ENCODE results near the gene PNPLA4. TPM values are rescaled to one million over a fixed set of nuclear protein-coding genes. Genes with fewer than 3 reads are reported as not detected.

Gene PNPLA4
- total and polyA plus RNA-seq, 2 of the 4 experiments (the other 2 are of a cell fraction): 14.3 to 15.7 TPM

- Histone ChIP-seq H2AFZ (replicated peaks; ENCODE audit: low read length, poor library complexity) (no peak overlapping the region), H2BK5ac (ENCODE audit: low read depth, low read length, poor library complexity, severe bottlenecking) (no peak overlapping the region), H2AK5ac (ENCODE audit: low read depth, low read length) (no peak overlapping the region), H4K5ac (ENCODE audit: low read depth, low read length) (no peak overlapping the region), H2BK15ac (ENCODE audit: low read depth, low read length) (no peak overlapping the region), H3K4me3 (ENCODE audit: insufficient read depth, low read depth, low read length) (no peak overlapping the region), H2BK120ac (ENCODE audit: low read depth, low read length) (no peak overlapping the region), H3K79me1 (ENCODE audit: low read depth in 1 of 2, low read length in 2 of 2) (no peaks in the 10 kb centered on the region), H4K91ac (ENCODE audit: insufficient read depth, low read depth, low read length) (no peak overlapping the region), H2AK9ac (replicated peaks; ENCODE audit: low read depth, low read length, poor library complexity) (no peak overlapping the region), H3K23ac (ENCODE audit: low read depth, low read length) (no peak overlapping the region), H4K20me1 (ENCODE audit: insufficient read depth, low read length) (no peaks in the 10 kb centered on the region), H3K14ac (replicated peaks; ENCODE audit: low read depth, low read length) (no peak overlapping the region), H3K9ac (ENCODE audit: low read depth, low read length) (no peak overlapping the region), H3K9me3 (ENCODE audit: control insufficient read depth, insufficient read depth, low read length) (no peaks in the 10 kb centered on the region), H3K4me1 (ENCODE audit: control insufficient read depth, insufficient read depth, low read length) (no peaks in the 10 kb centered on the region), H4K8ac (ENCODE audit: low read depth in 2 of 2, low read length in 2 of 2) (no peak overlapping the region), H2BK20ac (ENCODE audit: low read depth, low read length) (no peak overlapping the region), H3K4ac (ENCODE audit: low read depth, low read length) (no peak overlapping the region), H3K56ac (ENCODE audit: extremely low read depth, insufficient read depth, low read length) (no peak overlapping the region), H3K18ac (ENCODE audit: low read depth, low read length) (no peak overlapping the region), H3K4me2 (ENCODE audit: low read depth, low read length) (no peak overlapping the region), H3K9me1 (ENCODE audit: insufficient read depth, low read length) (no peaks in the 10 kb centered on the region), H3K36me3 (ENCODE audit: control insufficient read depth, insufficient read depth, low read length) (no peaks in the 10 kb centered on the region), H3K27me3 (ENCODE audit: control insufficient read depth, insufficient read depth, low read length) (no peaks in the 10 kb centered on the region), H3K27ac (ENCODE audit: insufficient read depth, low read length) (no peak overlapping the region)
- intact Hi-C loops (cut with micrococcal nuclease) (no loop called here), dilution Hi-C loops (cut with HindIII; ENCODE audit: low sequenced_read_pairs, unreplicated experiment) (no loop called here), in situ Hi-C loops (cut with MboI; ENCODE audit: low sequenced_read_pairs) (no loop called here)
- ChIA-PET POLR2A (ENCODE audit: unreplicated experiment) (no interaction called here), CTCF (interaction anchor here (0.7 kb wide), 1 partner anchor 231 kb away, joined by 4 read pairs; no protein-coding TSS in a partner anchor)
- no CpG with 5 or more reads among the region's 5 CpGs for WGBS, 2 experiments (ENCODE audit: extremely low coverage in 2 of 2, insufficient read length in 1 of 2)
- BruUV-seq (replicated peaks): no TSS peak
- no peak for DNase-seq
- no peak for TF ChIP-seq CTCF (conservative IDR thresholded peaks at IDR 0.05; ENCODE audit: low read depth, low read length)
- ATAC-seq (ENCODE audit: low read depth): no peak
Observed at GRCh38 chrX:7908821-7909220, 18.4 kb downstream of the PNPLA4 start.
